HG03159 (cell line): Measurements from ENCODE around the gene C4orf33.
"Not testable (repeated sequence)": the region's sequence is repeated elsewhere in the genome, so short reads cannot be mapped to it uniquely, and the experiment has no call there.

Experiments
- ATAC-seq: cut with Tn5 transposase; IDR thresholded peaks from one replicate; pipeline ENCODE4 v1.9.1; 2021; ENCODE audit warnings: mild to moderate bottlenecking, moderate library complexity; ENCODE audit not compliant: unreplicated experiment

The C4orf33 gene

DNA sequence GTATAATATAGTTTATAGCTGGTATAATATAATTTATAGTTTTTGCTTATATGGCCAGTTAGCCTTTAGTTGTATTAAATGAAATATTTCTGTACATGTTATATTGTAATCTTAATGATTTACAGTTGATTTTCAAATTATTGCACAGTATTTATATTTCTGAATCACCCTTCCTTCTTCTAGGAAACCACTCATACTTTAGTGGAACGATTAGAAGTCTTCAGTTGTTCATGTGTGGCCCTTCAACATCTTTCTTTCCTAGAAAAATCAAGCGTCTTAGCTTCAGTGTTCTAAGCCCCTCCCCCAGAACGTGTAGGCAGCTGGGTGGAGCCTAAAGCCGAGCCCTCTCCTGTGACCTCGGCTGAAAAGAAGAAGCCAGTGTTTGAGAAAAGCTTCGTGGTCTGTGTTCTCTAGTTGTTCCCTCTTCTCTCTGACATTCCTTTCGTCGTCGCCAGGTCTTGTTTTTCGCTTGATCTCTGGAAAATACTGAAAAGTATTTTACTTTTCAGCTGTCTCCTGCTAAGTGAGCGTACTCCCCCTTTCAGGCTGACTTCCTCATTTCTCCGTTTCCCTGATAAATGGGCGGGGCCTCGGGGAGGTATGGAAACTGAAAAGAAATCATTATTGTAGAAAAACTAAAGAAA, at the start of gene C4orf33:
TSS of gene C4orf33 (plus strand) at position 342 of the 644 bp plus-strand sequence. CDS start 6,459 bp downstream, outside the sequence.
- ATAC-seq = peak; percentile 46

- no peak for ATAC-seq
These were observed 36.9 kb upstream of the C4orf33 start for GRCh38 chr4:129059028-129059427.

- ATAC-seq = no peak
These were observed 33.4 kb upstream of the C4orf33 start for GRCh38 chr4:129062580-129062979.

- no peak for ATAC-seq
These were observed 32.3 kb upstream of the C4orf33 start for GRCh38 chr4:129063640-129064039.

DNA sequence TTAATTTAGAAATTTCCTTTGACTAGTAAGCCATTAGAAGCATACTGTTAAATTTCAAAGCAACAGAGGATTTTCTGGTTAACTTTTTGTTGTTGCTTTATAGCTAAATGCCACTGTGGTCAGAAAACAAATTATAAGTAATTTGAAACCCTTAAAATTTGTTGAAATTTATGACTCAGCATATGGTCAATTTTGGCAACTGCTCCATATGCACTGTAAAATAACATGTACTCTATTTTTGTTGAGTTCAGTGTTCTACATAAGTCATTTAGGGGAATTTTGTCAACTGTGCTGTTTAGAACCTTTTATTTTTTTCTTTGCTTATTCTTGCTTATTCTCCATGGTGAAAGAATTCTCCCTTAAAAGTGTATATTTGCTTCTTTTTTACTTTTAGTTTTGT, 31.2 kb upstream of the C4orf33 start:
- no peak for ATAC-seq

DNA sequence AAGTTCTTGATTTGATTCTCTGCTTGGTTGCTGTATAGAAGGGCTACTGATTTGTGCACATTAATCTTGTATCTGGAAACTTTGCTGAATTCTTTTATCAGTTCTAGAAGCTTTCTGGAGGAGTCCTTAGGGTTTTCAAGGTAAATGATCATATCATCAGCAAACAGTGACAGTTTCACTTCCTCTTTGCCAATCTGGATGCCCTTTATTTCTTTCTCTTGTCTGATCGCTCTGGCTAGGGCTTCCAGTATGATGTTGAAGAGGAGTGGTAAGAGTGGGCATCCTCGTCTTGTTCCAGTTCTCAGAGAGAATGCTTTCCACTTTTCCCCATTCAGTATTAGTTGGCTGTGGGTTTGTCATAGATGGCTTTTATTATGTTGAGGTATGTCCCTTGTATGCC, 26.4 kb upstream of the C4orf33 start:
- ATAC-seq = not testable (repeated sequence)

- ATAC-seq = no peak
These were observed 18.6 kb upstream of the C4orf33 start for GRCh38 chr4:129077326-129077725.

DNA sequence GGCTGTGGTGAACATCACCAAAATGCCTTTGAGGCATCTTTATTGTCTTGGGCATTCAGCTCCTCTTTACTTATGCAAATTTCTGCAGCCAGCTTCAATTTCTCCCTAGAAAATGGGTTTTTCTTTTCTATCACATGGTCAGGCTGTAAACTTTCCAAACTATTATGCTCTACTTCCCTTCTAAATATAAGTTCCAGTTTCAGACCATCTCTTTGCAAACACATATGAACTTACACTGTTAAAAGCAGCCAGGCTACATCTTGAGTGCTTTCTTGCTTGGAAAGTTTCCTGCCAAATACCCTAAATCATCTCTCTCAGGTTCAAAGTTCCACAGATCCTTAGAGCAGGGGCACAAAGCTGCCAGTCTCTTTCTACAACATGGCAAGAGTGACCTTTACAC, 15.8 kb upstream of the C4orf33 start:
- ATAC-seq = no peak

DNA sequence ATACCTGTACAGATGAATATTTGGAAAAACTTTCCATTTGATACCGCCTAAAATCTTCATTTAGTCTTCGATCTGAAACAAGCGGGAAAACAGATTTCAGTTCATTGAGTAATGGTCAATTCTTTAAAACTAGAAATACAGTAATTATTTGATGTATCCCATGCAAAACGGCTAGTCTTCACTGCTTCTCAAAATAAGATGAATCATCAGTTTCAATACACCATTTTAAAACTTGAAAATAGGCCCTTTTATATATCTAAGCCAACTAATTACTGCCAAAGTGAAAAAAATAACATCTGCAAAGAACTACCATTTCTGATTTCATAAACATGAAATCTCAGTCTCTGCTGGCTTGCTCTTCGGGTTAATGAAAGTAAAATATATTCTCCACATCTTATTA, 13.7 kb upstream of the C4orf33 start:
- no peak for ATAC-seq

DNA sequence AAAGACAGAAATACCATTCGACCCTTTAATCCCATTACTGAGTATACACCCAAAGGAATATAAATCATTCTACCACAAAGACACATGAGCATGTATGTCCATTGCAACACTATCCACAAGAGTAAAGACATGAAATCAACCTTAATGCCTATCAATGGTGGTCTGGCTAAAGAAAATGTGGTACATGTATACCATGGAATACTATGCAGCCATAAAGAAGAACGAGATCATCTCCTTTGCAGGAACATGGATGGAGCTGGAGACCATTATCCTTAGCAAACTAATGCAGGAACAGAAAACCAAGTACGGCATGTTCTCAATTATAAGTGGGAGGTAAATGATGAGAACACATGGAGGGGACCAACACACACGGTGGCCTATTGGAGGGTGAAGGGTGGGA, 10.5 kb upstream of the C4orf33 start:
- no peak for ATAC-seq

DNA sequence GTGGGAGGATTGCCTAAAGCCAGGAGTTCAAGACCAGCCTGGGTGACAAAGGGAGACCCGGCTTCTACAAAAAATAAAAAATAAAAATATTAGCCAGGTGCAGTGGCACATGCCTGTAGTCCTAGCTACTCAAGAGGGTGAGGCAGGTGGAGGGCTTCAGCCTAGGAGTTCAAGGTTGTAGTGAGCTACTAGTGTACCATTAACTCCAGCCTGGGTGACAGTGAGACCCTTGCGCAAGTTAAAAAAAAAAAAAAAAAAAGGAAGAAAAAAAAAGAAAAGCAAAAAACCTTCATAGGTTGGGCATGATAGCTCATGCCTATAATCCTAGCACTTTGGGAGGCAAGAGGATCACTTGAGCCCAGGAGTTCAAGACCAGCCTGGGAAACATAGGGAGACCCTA, 8.4 kb upstream of the C4orf33 start:
- no peak for ATAC-seq

DNA sequence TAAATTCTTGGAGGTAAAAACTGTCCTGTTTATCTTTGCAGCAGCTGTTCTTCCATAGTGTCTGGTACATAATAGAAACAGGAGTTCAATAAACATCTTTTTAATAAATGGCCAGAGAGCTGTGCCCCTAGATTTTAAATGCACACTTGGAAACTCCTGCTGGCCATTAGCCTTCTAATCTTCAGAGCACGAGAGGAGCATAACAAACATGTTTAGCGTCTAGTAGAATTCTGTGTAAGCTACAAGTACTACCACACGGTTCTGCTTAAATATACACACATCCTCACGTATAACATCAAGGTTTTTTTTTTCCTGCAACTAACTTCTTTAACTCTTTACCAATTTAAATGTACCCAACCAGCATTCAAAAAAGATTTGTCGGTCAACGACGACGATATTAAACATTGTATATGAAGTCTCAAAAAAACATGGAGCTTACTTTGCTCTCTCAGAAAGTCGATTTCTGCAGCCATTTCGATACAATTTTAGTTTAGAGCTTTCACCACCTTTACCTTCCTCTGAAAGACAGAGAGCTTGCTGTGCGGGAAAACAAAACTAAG, 3.2 kb upstream of the C4orf33 start:
- ATAC-seq = no peak

GRCh38 chr4:129093191-129093920, 2.6 kb upstream of the C4orf33 start, which contains the start of gene SCLT1:
Gene SCLT1, minus strand, starts transcription at chr4:129093539. Its CDS starts 436 bp downstream, at chr4:129093103.
- peak; percentile 93 for ATAC-seq

GRCh38 chr4:129094347-129094746, 1.6 kb upstream of the C4orf33 start:
- no peak for ATAC-seq

DNA sequence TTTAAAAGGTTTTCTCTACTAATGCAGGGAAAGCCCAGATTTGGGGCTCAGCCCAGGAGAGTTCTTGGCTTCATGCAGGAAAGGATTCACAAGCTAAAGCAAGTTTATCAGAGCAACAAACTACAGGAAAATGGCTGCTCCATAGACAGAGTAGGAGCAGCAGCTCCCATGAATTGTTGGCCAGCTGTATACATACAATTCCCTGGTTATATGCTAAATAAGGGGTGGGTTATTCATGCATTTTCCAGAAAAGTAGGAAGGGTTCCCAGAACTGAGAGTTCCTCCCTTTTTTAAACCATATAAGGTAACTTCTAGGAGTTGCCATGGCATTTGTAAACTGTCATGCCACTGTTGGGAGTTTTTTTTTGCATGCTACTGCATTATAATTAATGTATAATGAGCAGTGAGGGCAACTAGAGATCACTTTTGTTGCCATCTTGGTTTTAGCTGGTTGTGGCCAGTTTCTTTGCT, 2.6 kb downstream of the C4orf33 start:
- ATAC-seq = no peak

DNA sequence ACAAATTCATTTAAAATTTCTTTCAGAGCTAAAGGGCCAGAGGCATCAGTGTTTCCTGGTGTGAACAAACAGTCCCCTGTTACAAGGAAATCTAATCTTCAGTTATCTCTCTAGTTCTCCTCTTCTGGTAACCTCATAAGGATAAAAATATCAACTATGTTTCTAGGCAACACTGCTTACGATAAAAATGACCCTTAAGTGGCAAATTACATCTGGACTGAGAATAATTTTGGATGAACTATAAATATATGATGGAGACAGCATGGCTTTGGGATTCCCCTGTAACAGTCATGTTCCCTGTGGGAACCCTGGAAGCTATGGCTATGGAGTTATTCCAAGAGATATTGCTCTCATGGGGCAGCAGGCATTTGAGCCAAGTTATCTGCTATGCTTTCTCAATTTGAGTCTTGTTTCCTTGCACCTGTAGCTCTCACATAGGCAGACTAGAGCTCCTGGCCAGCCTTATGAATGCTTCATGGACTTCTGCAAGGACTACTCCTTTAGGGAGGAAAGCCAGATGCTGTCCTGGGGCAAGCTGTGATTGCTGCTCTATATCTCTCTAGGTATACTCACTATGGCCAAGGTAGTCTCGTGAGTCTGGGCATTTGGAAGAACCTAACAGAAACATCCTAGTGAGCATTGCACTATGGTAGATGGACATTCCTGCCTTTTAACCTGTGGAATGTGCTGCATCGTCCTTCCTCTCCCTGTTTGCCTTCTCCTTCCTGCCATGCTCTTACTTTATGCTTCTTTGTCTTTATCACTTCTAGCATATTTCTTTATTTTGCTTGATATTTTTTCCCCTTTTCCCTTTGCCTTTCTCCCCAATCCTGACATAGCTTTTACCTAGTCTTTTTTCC, 14.2 kb downstream of the C4orf33 start:
- no peak for ATAC-seq

DNA sequence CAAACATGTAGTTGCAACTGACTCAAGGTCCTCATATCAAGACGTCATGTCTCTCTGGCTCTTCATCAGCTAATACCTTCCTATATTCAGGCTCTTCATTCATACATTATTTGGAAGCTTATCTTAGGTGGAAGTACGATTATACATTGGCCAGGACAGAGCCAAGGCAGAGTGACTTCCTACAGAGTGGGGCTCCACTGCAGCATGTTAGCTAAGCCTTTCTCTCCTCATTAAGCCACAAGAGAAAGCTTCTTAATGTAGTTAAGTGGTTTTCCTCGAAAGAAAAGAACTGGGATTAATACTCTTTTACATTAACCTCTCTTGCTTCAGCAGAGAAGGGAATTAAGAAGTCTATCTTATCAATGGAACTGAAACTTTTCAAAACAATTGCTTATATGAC, 15.0 kb downstream of the C4orf33 start:
- ATAC-seq = no peak

- ATAC-seq = no peak
These were observed 16.0 kb downstream of the C4orf33 start for GRCh38 chr4:129111919-129112318.

GRCh38 chr4:129113434-129113833, 17.5 kb downstream of the C4orf33 start:
- ATAC-seq = no peak

DNA sequence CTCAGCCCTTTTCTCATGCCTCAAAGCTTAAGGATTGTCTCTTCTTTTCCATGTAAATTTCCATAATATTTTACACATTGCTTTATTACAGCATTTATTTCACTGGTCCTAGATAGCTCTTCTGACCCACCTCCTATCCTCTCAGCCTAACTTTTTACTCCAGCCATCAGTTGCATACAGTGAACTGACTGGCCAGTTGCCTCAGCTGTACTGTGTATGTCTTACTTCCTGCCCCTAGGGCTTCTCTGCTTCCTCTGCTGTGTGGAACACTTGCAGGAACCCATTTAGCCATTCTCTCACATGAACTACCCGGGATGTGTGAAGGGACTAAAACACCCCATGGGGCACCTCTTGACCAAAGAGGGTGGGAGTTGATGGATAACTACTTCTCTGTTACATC, 18.0 kb downstream of the C4orf33 start:
- ATAC-seq = no peak

GRCh38 chr4:129117705-129118104, 21.8 kb downstream of the C4orf33 start:
- no peak for ATAC-seq
